ENCODE results near the gene BAG2.

GRCh38 chr6:57172136-57173055 is at the start of gene BAG2:
- TF ChIP-seq CTCF (IDR thresholded peaks at IDR 0.05) = 0 out of 2 replicates have a peak, but pooled peaks have one; percentile 21
- TF ChIP-seq POLR2AphosphoS5 (IDR thresholded peaks at IDR 0.05; ENCODE audit: low read depth, low read length) = peak; percentile 97
- TF ChIP-seq, protein P1, sequence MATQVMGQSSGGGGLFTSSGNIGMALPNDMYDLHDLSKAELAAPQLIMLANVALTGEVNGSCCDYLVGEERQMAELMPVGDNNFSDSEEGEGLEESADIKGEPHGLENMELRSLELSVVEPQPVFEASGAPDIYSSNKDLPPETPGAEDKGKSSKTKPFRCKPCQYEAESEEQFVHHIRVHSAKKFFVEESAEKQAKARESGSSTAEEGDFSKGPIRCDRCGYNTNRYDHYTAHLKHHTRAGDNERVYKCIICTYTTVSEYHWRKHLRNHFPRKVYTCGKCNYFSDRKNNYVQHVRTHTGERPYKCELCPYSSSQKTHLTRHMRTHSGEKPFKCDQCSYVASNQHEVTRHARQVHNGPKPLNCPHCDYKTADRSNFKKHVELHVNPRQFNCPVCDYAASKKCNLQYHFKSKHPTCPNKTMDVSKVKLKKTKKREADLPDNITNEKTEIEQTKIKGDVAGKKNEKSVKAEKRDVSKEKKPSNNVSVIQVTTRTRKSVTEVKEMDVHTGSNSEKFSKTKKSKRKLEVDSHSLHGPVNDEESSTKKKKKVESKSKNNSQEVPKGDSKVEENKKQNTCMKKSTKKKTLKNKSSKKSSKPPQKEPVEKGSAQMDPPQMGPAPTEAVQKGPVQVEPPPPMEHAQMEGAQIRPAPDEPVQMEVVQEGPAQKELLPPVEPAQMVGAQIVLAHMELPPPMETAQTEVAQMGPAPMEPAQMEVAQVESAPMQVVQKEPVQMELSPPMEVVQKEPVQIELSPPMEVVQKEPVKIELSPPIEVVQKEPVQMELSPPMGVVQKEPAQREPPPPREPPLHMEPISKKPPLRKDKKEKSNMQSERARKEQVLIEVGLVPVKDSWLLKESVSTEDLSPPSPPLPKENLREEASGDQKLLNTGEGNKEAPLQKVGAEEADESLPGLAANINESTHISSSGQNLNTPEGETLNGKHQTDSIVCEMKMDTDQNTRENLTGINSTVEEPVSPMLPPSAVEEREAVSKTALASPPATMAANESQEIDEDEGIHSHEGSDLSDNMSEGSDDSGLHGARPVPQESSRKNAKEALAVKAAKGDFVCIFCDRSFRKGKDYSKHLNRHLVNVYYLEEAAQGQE (IDR thresholded peaks at IDR 0.05; ENCODE audit: insufficient read depth in 1 of 2, low read depth in 2 of 2, low read length in 1 of 2) = no peak; a peak in 1 of 4 replicates
- peak; percentile 62; the same call in 1 of the 2 replicates for TF ChIP-seq TCF7L2 (IDR thresholded peaks at IDR 0.05; ENCODE audit: low read depth, low read length)
- TF ChIP-seq SIN3A (IDR thresholded peaks at IDR 0.05; ENCODE audit: borderline replicate concordance, insufficient read depth, low read depth, low read length) = peak; percentile 71; the same call in 1 of the 2 replicates
